Fibroblast of upper back skin (primary cell): ENCODE results near the gene FKTN.
A peak's percentile ranks its signal among the peaks of the same experiment; 100 is the strongest.
"Not testable (repeated sequence)": the region's sequence is repeated elsewhere in the genome, so short reads cannot be mapped to it uniquely, and the experiment has no call there.

Experiments
- DNase-seq: peaks from one replicate; pipeline ENCODE4 v3.0.0-alpha.2; 2013

Gene FKTN

GRCh38 chr9:105557804-105558610, at the start of gene FKTN:
Gene FKTN, plus strand, starts transcription at chr9:105558131. Its CDS starts 16,902 bp downstream, at chr9:105575033.
- peak; percentile 81 for DNase-seq

DNA sequence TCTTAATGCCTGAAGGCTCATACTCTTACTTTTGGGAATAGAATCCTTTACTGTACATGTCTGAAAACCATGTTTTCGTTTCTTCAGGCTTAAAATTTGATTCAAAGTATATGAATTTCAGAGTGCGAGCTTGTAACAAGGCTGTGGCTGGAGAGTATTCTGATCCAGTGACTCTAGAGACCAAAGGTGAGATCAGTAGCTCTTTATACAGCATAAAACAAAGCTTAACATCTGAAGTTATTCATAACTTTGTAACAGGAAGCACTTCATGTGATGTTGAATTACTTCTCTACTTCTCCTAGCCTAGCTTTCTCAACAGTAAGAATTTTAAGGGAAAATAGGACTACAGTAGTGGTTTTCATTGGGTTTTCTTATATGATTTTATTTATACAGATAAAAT, 49.4 kb upstream of the FKTN start:
- no peak for DNase-seq

DNA sequence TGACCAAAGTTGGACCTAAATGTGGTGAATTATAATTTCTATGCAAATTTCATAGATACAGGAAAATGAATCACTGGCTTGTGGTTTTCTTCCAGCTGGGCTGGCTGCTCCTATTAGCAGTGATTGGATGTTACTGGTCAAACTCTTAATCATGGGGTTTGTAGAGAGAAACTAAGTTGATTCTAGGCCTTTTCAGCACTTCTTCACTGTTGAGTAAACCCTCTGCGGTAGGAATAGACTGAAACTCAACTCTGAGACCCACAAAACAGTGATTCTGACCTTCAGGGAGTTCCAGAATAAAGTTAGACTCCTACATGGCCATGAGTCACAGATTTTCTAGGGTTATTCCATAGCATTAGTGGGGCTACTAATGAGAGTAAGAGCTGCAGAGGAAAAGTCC, 47.9 kb upstream of the FKTN start:
- DNase-seq = peak; percentile 87

GRCh38 chr9:105511446-105511845, 46.5 kb upstream of the FKTN start:
- no peak for DNase-seq

- DNase-seq = no peak
Observed at GRCh38 chr9:105515811-105516413, 42.0 kb upstream of the FKTN start.

GRCh38 chr9:105519710-105520369, 38.1 kb upstream of the FKTN start:
- DNase-seq = not testable (repeated sequence)

- not testable (repeated sequence) for DNase-seq
Observed at GRCh38 chr9:105520992-105521391, 36.9 kb upstream of the FKTN start.

GRCh38 chr9:105522618-105523385, 35.1 kb upstream of the FKTN start:
- not testable (repeated sequence) for DNase-seq

GRCh38 chr9:105531530-105531929, 26.4 kb upstream of the FKTN start:
- no peak for DNase-seq

DNA sequence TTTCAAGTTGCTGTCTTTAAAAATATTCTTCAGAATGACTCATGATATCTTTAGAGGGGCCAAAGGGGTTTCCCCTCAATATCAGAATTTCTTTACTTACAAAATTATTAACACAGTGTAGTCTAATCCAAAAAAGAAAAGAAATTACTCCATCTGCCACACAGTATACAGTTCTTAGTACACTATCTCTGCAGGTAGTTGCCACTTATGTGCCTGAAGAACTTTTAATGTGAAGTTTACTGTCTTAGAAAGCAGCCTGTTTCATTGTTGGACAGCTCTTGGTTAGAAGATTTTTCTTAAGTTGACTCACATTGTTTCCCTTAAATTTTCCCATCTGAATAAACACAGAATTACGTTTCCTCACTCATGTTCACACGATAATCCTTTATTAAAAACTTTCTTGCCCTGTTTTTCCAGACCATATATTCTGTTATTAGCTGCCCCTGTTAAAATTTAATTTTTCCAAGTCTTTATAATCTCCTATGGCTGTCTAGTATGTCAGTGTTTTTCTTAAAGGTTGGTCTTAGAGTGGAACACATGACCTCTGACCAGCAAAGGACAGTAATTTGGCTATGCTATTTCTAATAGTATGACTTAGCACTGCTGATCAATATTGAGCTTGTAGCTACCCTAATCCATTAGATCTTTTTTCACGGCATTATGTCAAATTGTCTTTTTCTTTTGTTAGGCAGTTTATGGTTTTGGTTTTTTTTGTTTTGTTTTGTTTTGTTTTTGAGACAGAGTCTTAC, 21.8 kb upstream of the FKTN start:
- no peak for DNase-seq

DNA sequence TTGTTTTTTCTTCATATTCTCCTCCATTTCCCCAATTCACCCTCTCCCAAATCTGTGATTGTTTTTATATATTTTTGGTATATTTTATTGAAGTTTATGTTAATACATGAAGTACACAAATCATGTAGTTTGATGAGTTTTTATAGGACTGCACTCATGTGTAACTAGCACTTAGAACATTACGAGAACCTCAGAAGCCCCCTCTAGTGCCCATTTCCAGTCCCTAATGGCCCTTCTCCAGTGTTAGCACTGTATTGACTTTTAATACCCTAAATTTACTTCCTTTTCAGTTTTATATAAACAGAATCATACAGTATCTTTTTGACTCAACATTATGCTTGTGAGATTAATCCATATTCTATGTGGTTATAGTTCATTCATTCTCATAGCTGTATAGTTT, 18.5 kb upstream of the FKTN start:
- DNase-seq = no peak

DNA sequence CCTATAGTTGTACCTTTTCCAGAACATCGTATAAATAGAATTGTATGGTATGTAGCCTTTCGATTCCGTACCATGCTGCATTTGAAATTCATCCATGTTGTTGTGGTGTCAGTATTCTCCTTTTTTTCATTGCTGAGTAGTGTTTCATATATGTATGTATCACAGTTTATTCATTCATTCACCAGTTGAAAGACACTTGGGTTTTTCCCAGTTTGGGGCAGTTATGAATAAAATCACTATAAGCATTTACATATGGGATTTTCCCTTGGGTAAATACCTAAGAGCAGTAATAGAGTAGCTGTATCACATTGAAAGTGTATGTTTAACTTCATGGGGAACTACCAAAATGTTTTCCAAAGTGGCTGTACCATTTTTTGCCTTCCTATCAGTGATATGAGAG, 16.1 kb upstream of the FKTN start:
- DNase-seq = no peak

- DNase-seq = no peak
Observed at GRCh38 chr9:105554042-105554441, 3.9 kb upstream of the FKTN start.

GRCh38 chr9:105572455-105572854, 14.5 kb downstream of the FKTN start:
- DNase-seq = no peak

DNA sequence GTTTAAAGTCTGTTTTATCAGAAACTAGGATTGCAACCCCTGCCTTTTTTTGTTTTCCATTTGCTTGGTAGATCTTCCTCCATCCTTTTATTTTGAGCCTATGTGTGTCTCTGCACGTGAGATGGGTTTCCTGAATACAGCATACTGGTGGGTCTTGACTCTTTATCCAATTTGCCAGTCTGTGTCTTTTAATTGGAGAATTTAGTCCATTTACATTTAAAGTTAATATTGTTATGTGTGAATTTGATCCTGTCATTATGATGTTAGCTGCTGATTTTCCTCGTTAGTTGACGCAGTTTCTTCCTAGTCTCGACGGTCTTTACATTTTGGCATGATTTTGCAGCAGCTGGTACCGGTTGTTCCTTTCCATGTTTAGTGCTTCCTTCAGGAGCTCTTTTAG, 22.0 kb downstream of the FKTN start:
- not testable (repeated sequence) for DNase-seq

GRCh38 chr9:105581550-105581949, 23.6 kb downstream of the FKTN start:
- not testable (repeated sequence) for DNase-seq

DNA sequence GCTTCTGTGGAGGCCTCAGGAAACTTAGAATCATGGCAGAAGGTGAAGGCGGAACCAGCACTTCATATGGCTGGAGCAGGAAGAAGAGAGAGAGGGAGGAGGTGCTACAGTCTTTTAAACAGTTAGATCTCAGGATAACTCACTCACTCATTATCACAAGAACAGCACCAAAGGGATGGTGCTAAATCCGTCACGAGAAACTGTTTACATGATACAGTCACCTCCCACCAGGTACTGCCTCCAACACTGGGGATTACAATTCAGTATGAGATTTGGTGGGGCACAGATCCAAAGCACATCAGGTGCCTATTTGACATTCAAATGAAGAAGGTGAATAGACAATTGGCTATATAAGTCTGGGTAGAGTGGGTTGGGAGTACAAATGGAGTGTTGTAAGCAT, 35.2 kb downstream of the FKTN start:
- no peak for DNase-seq

- DNase-seq = peak; percentile 40
Observed at GRCh38 chr9:105608721-105609598, 51.0 kb downstream of the FKTN start.

DNA sequence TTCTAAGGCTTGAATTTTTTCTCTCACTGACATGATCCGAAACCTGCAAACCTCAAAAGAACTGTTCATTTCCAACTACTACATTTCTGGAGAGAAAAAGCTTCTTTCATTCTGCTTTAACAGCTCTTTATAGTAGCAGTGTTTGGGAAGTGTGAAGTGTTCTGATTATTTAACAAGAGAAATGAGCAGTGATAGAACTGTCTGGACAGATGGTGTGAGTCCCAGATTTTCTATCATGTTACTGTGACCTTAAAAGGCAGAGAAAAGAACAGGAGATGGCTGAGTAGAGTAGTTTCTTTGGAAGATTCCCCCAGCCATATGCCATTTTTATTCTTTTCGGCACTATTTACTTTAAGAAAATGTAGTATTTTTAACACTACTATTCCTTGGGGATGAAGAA, 63.1 kb downstream of the FKTN start:
- DNase-seq = no peak

- no peak for DNase-seq
Observed at GRCh38 chr9:105625088-105625487, 67.2 kb downstream of the FKTN start.

- DNase-seq = no peak
Observed at GRCh38 chr9:105632807-105633206, 74.9 kb downstream of the FKTN start.
